Hematopoietic multipotent progenitor cell (in vitro differentiated cells): Measurements from ENCODE around the gene OR5H6. TPM values are rescaled to one million over a fixed set of nuclear protein-coding genes. Genes with fewer than 3 reads are reported as not detected.

Experiments used
- total RNA-seq: library from RNA; depleted of rRNA; stranded (reverse); fragments of >200 nt; gene quantifications from one replicate; pipeline ENCODE4 v1.2.3, GENCODE V29; 2012

The OR5H6 gene
- total RNA-seq, 1 donor = not detected

Other genes with a start within 250 kb of the OR5H6 start
- gene GABRR3, start 228.9 kb upstream of the OR5H6 start, total RNA-seq = not detected
- gene OR5AC2, start 177.1 kb upstream of the OR5H6 start, total RNA-seq = not detected
- gene OR5H1, start 133.5 kb upstream of the OR5H6 start, total RNA-seq = under 0.01 TPM
- gene OR5H14, start 116.8 kb upstream of the OR5H6 start, total RNA-seq = not detected
- not detected for gene OR5H15, start 97.5 kb upstream of the OR5H6 start, total RNA-seq
- not detected for gene OR5H2, start 18.3 kb downstream of the OR5H6 start, total RNA-seq
- not detected for gene OR5K4, start 89.6 kb downstream of the OR5H6 start, total RNA-seq
- not detected for gene OR5K3, start 126.4 kb downstream of the OR5H6 start, total RNA-seq
- not detected for gene OR5K1, start 199.0 kb downstream of the OR5H6 start, total RNA-seq
- gene OR5K2, start 233.4 kb downstream of the OR5H6 start, total RNA-seq = not detected